Keratinocyte (primary cell): ENCODE data around the gene ETNK2.

Source experiments
- CTCF ChIP-seq, 3 experiments: IDR thresholded peaks in 1 of 3; conservative IDR thresholded peaks in 1 of 3; optimal IDR thresholded peaks in 1 of 3; 2 replicates in 2 of 3; 3 replicates in 1 of 3; pipeline versions ENCODE3 to v1.5.1; 2011; ENCODE audit warnings: low read length in 3 of 3, mild to moderate bottlenecking in 3 of 3, moderate library complexity in 2 of 3, control low read depth in 1 of 3, inconsistent platforms in 1 of 3; ENCODE audit not compliant: insufficient read depth in 2 of 3; ENCODE audit errors: extremely low read depth in 1 of 3
- EZH2 ChIP-seq: IDR thresholded peaks from one replicate; pipeline ENCODE4 v1.6.1; 2012; ENCODE audit warnings: inconsistent platforms, mild to moderate bottlenecking, low read length, moderate library complexity

- TF ChIP-seq EZH2 (no peak), CTCF (optimal IDR thresholded peaks at IDR 0.05 in 1 of 3, IDR thresholded peaks at IDR 0.05 in 1 of 3, conservative IDR thresholded peaks at IDR 0.05 in 1 of 3; ENCODE audit: extremely low read depth in 1 of 3, insufficient read depth in 2 of 3, low read length in 3 of 3) (no peak)
Measured at GRCh38 chr1:204103431-204103741, 48.5 kb downstream of the ETNK2 start.
